Cardiac fibroblast (primary cell): ENCODE measurements around the gene VASH1.

ENCODE experiments used
- DNase-seq, 2 donors: peaks; one replicate each; pipeline versions ENCODE4 v3.0.0 to v3.0.0-alpha.2; 2010; ENCODE audit warnings: low read depth in 2 of 2
- H3K4me3 ChIP-seq, 2 donors: replicated peaks in 1 of 2; 1 replicate in 1 of 2; 2 replicates in 1 of 2; pipeline ENCODE4 v1.5.1; 2011; ENCODE audit warnings: low read depth in 2 of 2, low read length in 2 of 2, mild to moderate bottlenecking in 2 of 2, moderate library complexity in 1 of 2
- CTCF ChIP-seq: IDR thresholded peaks from one replicate; pipeline ENCODE4 v1.5.1; 2011; ENCODE audit warnings: low read depth, mild to moderate bottlenecking, low read length, inconsistent platforms

VASH1 gene

GRCh38 chr14:76828339-76829012 is 67.2 kb downstream of the VASH1 start:
- TF ChIP-seq CTCF: no peak
- DNase-seq: peak; percentile 13 to 21
- H3K4me3 ChIP-seq: peak overlapping the region; percentile 20 to 26

GRCh38 chr14:76829013-76829365 is 67.7 kb downstream of the VASH1 start:
- no peak overlapping the region for H3K4me3 ChIP-seq
- peak; percentile 68 to 75 for DNase-seq
- TF ChIP-seq CTCF: no peak

GRCh38 chr14:76829650-76830421 is 68.6 kb downstream of the VASH1 start:
- DNase-seq: peak; percentile 47 to 81
- no peak for TF ChIP-seq CTCF
- H3K4me3 ChIP-seq: no peak overlapping the region

GRCh38 chr14:76830556-76830955 is 69.3 kb downstream of the VASH1 start:
- no peak overlapping the region for H3K4me3 ChIP-seq
- TF ChIP-seq CTCF: no peak
- no peak for DNase-seq

- DNase-seq: peak; percentile 24 to 53
- TF ChIP-seq CTCF: no peak
- no peak overlapping the region for H3K4me3 ChIP-seq
Measured at GRCh38 chr14:76832503-76832988, 71.3 kb downstream of the VASH1 start.
